ENCODE data around the gene PRSS3.
"Not testable (repeated sequence)": the region's sequence is repeated elsewhere in the genome, so short reads cannot be mapped to it uniquely, and the experiment has no call there.

Gene PRSS3

GRCh38 chr9:33795281-33795680 is at the start of gene PRSS3:
Gene PRSS3, plus strand, starts transcription at chr9:33795561. Its CDS starts 13 bp downstream, at chr9:33795574.
- H3K4me3 ChIP-seq, result no peak within 1 kb of the TSS
- H3K27ac ChIP-seq, result no peak within 1 kb of the TSS

- H3K27ac ChIP-seq, result no peak overlapping the region
- H3K4me3 ChIP-seq, result no peak overlapping the region
These were observed 46.6 kb upstream of the PRSS3 start for GRCh38 chr9:33748633-33749304.

- H3K4me3 ChIP-seq, result not testable (repeated sequence)
These were observed 46.1 kb upstream of the PRSS3 start for GRCh38 chr9:33749305-33749654.

GRCh38 chr9:33750307-33750838 is 45.0 kb upstream of the PRSS3 start:
- Histone ChIP-seq H3K4me3 (peak overlapping the region; percentile 6 to 36 (median 27)), H3K27ac (peak overlapping the region in 9 of 21 experiments; percentile 19 to 71 (median 55))

More at GRCh38 chr9:33749305-33749654, 46.1 kb upstream of the PRSS3 start:
- H3K27ac ChIP-seq, result not testable (repeated sequence)

GRCh38 chr9:33750839-33751339 is 44.5 kb upstream of the PRSS3 start:
- Histone ChIP-seq H3K4me3 (peak overlapping the region; percentile 6 to 36 (median 27)), H3K27ac (peak overlapping the region in 11 of 21 experiments; percentile 1 to 71 (median 47))

GRCh38 chr9:33751536-33752129 is 43.7 kb upstream of the PRSS3 start:
- H3K4me3 ChIP-seq, result peak overlapping the region in 4 of 7 experiments; percentile 10 to 36 (median 25)
- peak overlapping the region in 4 of 21 experiments; percentile 1 to 71 (median 64) for H3K27ac ChIP-seq

- Histone ChIP-seq H3K27ac (peak overlapping the region in 1 of 21 experiments; percentile 71), H3K4me3 (peak overlapping the region in 1 of 7 experiments; percentile 19)
These were observed 43.2 kb upstream of the PRSS3 start for GRCh38 chr9:33752130-33752637.

- H3K27ac ChIP-seq, result peak overlapping the region in 1 of 21 experiments; percentile 54
These were observed 42.6 kb upstream of the PRSS3 start for GRCh38 chr9:33752789-33753188.

GRCh38 chr9:33759648-33760047 is 35.7 kb upstream of the PRSS3 start:
- peak overlapping the region in 2 of 21 experiments; percentile 44 to 54 for H3K27ac ChIP-seq
- not testable (repeated sequence) for H3K4me3 ChIP-seq

More at GRCh38 chr9:33752789-33753188, 42.6 kb upstream of the PRSS3 start:
- H3K4me3 ChIP-seq, result not testable (repeated sequence)

- Histone ChIP-seq H3K27ac (no peak overlapping the region), H3K4me3 (no peak overlapping the region)
These were observed 33.0 kb upstream of the PRSS3 start for GRCh38 chr9:33762343-33762742.

- not testable (repeated sequence) for H3K4me3 ChIP-seq
- peak overlapping the region in 2 of 21 experiments; percentile 22 to 55 for H3K27ac ChIP-seq
These were observed 31.7 kb upstream of the PRSS3 start for GRCh38 chr9:33763709-33764108.

GRCh38 chr9:33765411-33765810 is 29.9 kb upstream of the PRSS3 start:
- H3K4me3 ChIP-seq, result no peak overlapping the region
- peak overlapping the region in 2 of 21 experiments; percentile 18 to 29 for H3K27ac ChIP-seq

GRCh38 chr9:33770156-33770880 is 25.0 kb upstream of the PRSS3 start:
- H3K27ac ChIP-seq, result peak overlapping the region in 17 of 21 experiments; percentile 26 to 78 (median 67)

GRCh38 chr9:33773135-33773534 is 22.2 kb upstream of the PRSS3 start:
- not testable (repeated sequence) for H3K4me3 ChIP-seq
- H3K27ac ChIP-seq, result peak overlapping the region in 4 of 21 experiments; percentile 24 to 40 (median 32)

More at GRCh38 chr9:33770156-33770880, 25.0 kb upstream of the PRSS3 start:
- not testable (repeated sequence) for H3K4me3 ChIP-seq

- peak overlapping the region in 3 of 21 experiments; percentile 5 to 44 (median 24) for H3K27ac ChIP-seq
- H3K4me3 ChIP-seq, result not testable (repeated sequence)
These were observed 21.2 kb upstream of the PRSS3 start for GRCh38 chr9:33774074-33774659.

- Histone ChIP-seq H3K27ac (no peak overlapping the region), H3K4me3 (no peak overlapping the region)
These were observed 18.8 kb upstream of the PRSS3 start for GRCh38 chr9:33776578-33776977.

- no peak overlapping the region for H3K4me3 ChIP-seq
- no peak overlapping the region for H3K27ac ChIP-seq
These were observed 16.5 kb upstream of the PRSS3 start for GRCh38 chr9:33778700-33779351.

- H3K4me3 ChIP-seq, result no peak overlapping the region
- H3K27ac ChIP-seq, result no peak overlapping the region
These were observed 15.1 kb upstream of the PRSS3 start for GRCh38 chr9:33780276-33780675.

- no peak overlapping the region for H3K27ac ChIP-seq
- H3K4me3 ChIP-seq, result no peak overlapping the region
These were observed 13.6 kb upstream of the PRSS3 start for GRCh38 chr9:33781736-33782135.
